HL-60 (cell line): ENCODE data around the gene ZNF439.

Experiments used
- SPI1 ChIP-seq: IDR thresholded peaks from 2 replicates; pipeline ENCODE4 v1.6.1; 2012; ENCODE audit warnings: low read depth, mild to moderate bottlenecking, borderline replicate concordance
- TF ChIP-seq, protein P1 (sequence below): IDR thresholded peaks from one replicate; pipeline ENCODE4 v1.5.1; 2011; ENCODE audit warnings: low read length, control low read depth, inconsistent platforms; ENCODE audit not compliant: insufficient read depth

DNA sequence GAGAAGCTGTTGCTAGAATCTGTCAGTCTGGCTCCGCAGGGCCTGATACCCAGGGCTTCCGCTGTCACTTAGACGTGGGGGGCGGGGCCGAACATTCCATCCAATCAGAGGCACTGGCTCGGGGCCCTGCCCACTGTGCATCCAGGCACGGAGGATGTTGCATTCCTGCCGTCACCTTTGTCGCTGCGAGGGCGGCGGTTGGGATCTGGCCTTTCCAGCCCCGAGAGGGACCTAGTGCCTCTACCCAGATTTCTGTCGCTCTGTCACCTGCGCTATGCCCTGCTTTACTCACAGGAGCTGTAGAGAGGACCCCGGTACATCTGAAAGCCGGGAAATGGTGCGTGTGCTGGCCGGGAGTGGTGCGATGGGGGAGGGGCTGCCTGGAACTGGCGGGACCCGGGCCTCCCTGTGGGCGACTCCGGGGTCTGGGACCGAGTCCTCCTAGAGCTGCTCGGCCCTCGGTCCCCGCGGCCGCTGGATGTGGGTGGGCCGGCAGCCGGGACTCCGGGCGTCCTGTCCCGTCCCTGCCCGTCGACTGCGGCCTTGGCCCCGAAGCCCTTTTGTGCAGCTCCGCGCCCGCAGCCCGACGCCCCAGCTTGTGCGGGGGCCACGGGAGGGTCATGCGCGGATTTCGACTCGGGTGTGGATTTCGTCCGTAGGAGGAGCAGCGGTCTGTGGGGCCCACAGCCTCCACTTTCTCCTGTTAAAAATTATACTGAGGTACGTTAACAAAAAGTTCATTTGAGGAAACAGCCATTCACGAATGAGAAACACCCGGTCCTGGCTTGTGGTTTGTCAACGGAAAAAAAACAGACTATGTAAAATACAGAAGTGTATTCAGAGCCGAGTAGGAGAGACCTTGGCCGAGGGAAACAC lies at the start of gene ZNF439:
- TF ChIP-seq, protein P1, sequence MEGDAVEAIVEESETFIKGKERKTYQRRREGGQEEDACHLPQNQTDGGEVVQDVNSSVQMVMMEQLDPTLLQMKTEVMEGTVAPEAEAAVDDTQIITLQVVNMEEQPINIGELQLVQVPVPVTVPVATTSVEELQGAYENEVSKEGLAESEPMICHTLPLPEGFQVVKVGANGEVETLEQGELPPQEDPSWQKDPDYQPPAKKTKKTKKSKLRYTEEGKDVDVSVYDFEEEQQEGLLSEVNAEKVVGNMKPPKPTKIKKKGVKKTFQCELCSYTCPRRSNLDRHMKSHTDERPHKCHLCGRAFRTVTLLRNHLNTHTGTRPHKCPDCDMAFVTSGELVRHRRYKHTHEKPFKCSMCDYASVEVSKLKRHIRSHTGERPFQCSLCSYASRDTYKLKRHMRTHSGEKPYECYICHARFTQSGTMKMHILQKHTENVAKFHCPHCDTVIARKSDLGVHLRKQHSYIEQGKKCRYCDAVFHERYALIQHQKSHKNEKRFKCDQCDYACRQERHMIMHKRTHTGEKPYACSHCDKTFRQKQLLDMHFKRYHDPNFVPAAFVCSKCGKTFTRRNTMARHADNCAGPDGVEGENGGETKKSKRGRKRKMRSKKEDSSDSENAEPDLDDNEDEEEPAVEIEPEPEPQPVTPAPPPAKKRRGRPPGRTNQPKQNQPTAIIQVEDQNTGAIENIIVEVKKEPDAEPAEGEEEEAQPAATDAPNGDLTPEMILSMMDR, result no peak
- 0 out of 2 replicates have a peak, but pooled peaks have one; percentile 38 for TF ChIP-seq SPI1
